ENCODE data around the gene UBTF.

UBTF gene

GRCh38 chr17:44221084-44221861, 1.8 kb upstream of the UBTF start:
- peak overlapping the region; percentile 69 for H2AFZ ChIP-seq (ENCODE audit: low read depth, low read length)
- H3K4me3 ChIP-seq (ENCODE audit: low read depth in 1 of 2, low read length in 2 of 2) = peak overlapping the region; percentile 75 to 99
- peaks cover 24% of the 10 kb centered on the region for H4K20me1 ChIP-seq (ENCODE audit: insufficient read depth, low read length)
- peak overlapping the region; percentile 98 for H3K9ac ChIP-seq (ENCODE audit: low read depth, low read length)
- peaks cover 25% of the 10 kb centered on the region for H3K4me1 ChIP-seq (ENCODE audit: insufficient read depth, low read length)
- peaks cover 16% of the 10 kb centered on the region for H3K36me3 ChIP-seq (ENCODE audit: insufficient read depth, low read length)
- H3K79me2 ChIP-seq (ENCODE audit: insufficient read depth, low read length) = peaks cover 56% of the 10 kb centered on the region
- H3K27ac ChIP-seq (ENCODE audit: low read length) = peak overlapping the region; percentile 74
- DNase-seq = peak; percentile 76
- H3K27me3 ChIP-seq (ENCODE audit: insufficient read depth, low read length, poor library complexity) = no peaks in the 10 kb centered on the region
- ATAC-seq (ENCODE audit: insufficient read depth, low read depth) = peak; percentile 34
- no peak for TF ChIP-seq EZH2 (IDR thresholded peaks at IDR 0.05; ENCODE audit: borderline replicate concordance, low read depth, low read length, severe bottlenecking)
- no peak for TF ChIP-seq CTCF (IDR thresholded peaks at IDR 0.05; ENCODE audit: borderline replicate concordance, extremely low read depth, low read length, poor library complexity, severe bottlenecking)
- H3K4me2 ChIP-seq (ENCODE audit: insufficient read depth, low read length) = peak overlapping the region; percentile 96
- H3K9me3 ChIP-seq (ENCODE audit: insufficient read depth, low read length, severe bottlenecking) = no peaks in the 10 kb centered on the region

DNA sequence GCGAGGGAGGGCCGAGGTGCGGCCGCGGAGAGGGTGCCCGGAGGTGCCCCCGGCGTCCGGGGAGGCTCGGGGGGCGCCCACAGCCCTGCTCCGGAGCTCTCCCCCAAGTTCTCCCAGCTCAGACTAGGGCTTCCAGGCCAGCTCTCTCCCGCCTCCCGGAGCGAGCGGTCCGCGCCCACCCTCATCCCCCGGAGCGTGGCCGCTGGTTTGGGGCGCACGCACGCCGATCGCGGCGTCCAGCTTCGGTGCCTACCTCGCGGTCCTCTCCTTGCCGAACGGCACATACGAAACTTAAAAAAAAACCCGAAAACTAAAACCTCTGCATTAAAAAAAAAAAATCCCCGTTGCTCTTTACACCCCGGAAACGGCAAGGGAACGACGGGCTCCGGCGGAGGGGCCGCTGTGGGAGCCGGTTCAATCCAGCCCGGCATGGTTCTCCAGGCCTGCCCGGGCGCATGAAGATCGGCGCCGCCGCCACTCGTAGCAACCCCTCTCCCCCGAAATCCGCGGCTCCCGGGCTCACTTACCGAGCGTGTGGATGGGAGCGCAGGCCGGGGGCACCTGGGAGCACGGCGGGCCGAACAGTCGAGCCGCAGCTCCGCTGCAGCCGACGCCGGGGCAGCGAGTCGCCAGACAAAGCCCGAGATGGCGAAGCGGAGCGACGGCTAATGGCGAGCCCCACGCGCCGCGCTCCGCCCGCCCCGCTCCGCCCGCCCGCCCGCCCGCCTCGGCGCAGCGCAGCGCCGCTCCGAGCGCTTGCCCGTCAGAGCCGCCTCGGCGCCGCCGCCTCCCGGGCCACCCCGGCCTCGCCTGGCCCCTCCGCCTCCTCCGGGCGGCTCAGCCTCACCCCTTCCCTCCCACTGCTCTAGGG, 973 bp upstream of the UBTF start:
- no peak for TF ChIP-seq EZH2 (IDR thresholded peaks at IDR 0.05; ENCODE audit: borderline replicate concordance, low read depth, low read length, severe bottlenecking)
- TF ChIP-seq CTCF (IDR thresholded peaks at IDR 0.05; ENCODE audit: borderline replicate concordance, extremely low read depth, low read length, poor library complexity, severe bottlenecking) = no peak
- peak overlapping the region; percentile 98 for H3K9ac ChIP-seq (ENCODE audit: low read depth, low read length)
- H3K4me2 ChIP-seq (ENCODE audit: insufficient read depth, low read length) = peak overlapping the region; percentile 96
- H3K27me3 ChIP-seq (ENCODE audit: insufficient read depth, low read length, poor library complexity) = no peaks in the 10 kb centered on the region
- H4K20me1 ChIP-seq (ENCODE audit: insufficient read depth, low read length) = peaks cover 31% of the 10 kb centered on the region
- peak overlapping the region; percentile 38 for H2AFZ ChIP-seq (ENCODE audit: low read depth, low read length)
- peak; percentile 23 for ATAC-seq (ENCODE audit: insufficient read depth, low read depth)
- no peaks in the 10 kb centered on the region for H3K9me3 ChIP-seq (ENCODE audit: insufficient read depth, low read length, severe bottlenecking)
- H3K79me2 ChIP-seq (ENCODE audit: insufficient read depth, low read length) = peaks cover 64% of the 10 kb centered on the region
- H3K27ac ChIP-seq (ENCODE audit: low read length) = peak overlapping the region; percentile 98
- peak overlapping the region; percentile 75 to 99 for H3K4me3 ChIP-seq (ENCODE audit: low read depth in 1 of 2, low read length in 2 of 2)
- peaks cover 31% of the 10 kb centered on the region for H3K4me1 ChIP-seq (ENCODE audit: insufficient read depth, low read length)
- DNase-seq = peak; percentile 59
- peaks cover 24% of the 10 kb centered on the region for H3K36me3 ChIP-seq (ENCODE audit: insufficient read depth, low read length)

DNA sequence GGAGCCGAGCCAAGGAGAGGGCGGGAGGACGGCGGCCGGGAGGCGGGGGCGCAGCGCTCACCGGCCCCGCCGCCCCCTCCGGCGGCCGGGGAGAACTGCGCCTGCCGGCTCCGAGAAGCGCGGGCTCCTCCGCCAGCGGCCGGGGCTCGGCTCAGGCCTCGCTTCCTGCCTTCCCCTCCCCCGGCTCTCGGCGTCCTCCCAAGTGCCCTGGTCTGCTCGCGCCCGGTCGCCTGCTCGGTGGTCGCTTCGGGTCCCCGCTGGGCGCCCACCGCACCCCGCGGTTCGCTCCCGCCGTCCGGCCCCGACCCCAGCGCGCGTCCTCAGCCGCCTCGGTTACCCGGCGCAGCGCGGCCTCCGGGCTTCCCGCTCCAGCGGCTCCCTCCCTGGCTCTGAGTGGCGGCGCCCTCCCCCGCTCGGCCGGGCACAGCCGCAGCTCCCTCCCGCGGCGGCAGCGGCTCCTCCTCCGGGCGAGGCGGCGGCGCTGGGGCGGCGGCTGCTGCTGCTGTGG, 313 bp downstream of the UBTF start:
- H3K27ac ChIP-seq (ENCODE audit: low read length) = peak overlapping the region; percentile 95
- peak overlapping the region; percentile 49 for H3K4me2 ChIP-seq (ENCODE audit: insufficient read depth, low read length)

More for the DNA sequence above, 313 bp downstream of the UBTF start:
- peaks cover 37% of the 10 kb centered on the region for H3K36me3 ChIP-seq (ENCODE audit: insufficient read depth, low read length)
- ATAC-seq (ENCODE audit: insufficient read depth, low read depth) (peak; percentile 33), DNase-seq (peak; percentile 65)
- H4K20me1 ChIP-seq (ENCODE audit: insufficient read depth, low read length) = peaks cover 33% of the 10 kb centered on the region
- peaks cover 31% of the 10 kb centered on the region for H3K4me1 ChIP-seq (ENCODE audit: insufficient read depth, low read length)
- peak overlapping the region; percentile 64 for H2AFZ ChIP-seq (ENCODE audit: low read depth, low read length)
- peak overlapping the region; percentile 98 for H3K9ac ChIP-seq (ENCODE audit: low read depth, low read length)
- peak overlapping the region; percentile 62 to 75; a peak in 3 of 4 replicates for H3K4me3 ChIP-seq (ENCODE audit: low read depth in 1 of 2, low read length in 2 of 2)
- no peaks in the 10 kb centered on the region for H3K27me3 ChIP-seq (ENCODE audit: insufficient read depth, low read length, poor library complexity)
- H3K79me2 ChIP-seq (ENCODE audit: insufficient read depth, low read length) = peaks cover 68% of the 10 kb centered on the region
- TF ChIP-seq CTCF (IDR thresholded peaks at IDR 0.05; ENCODE audit: borderline replicate concordance, extremely low read depth, low read length, poor library complexity, severe bottlenecking) (peak; percentile 55), EZH2 (IDR thresholded peaks at IDR 0.05; ENCODE audit: borderline replicate concordance, low read depth, low read length, severe bottlenecking) (no peak)
- H3K9me3 ChIP-seq (ENCODE audit: insufficient read depth, low read length, severe bottlenecking) = no peaks in the 10 kb centered on the region

All from DND-41 (cell line).